ENCODE measurements around the gene SAXO2. TPM values are rescaled to one million over a fixed set of nuclear protein-coding genes. Genes with fewer than 3 reads are reported as not detected.
"Not testable (repeated sequence)": the region's sequence is repeated elsewhere in the genome, so short reads cannot be mapped to it uniquely, and the experiment has no call there.

Gene SAXO2
- total and polyA plus RNA-seq, 2 of the 8 experiments (the other 6 are each of a cell fraction or from before 2014, with no cell fraction given), result 3.1 TPM

DNA sequence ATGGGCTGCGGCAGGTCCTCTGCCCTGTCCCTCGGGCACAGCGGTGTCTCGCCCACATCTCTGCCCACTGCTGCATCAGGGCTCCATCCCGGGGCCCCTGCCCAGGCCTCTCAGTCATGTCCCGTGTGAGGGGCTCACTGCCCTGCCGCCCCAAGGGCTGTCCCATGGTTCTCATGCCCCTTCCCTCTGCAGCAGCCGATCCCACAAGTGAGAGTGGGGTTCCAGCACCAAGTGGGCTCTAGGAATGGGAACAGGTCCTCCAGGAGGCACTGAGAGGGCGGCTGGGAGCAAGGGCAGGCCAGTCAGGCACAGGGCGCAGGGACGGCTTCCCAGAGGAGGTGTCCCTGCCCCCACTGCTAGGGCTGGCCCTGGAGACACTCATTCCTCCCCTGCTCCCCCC, 68.3 kb downstream of the SAXO2 start:
- H2BK20ac ChIP-seq (ENCODE audit: low read length); H2BK15ac ChIP-seq (ENCODE audit: low read length); H2AFZ ChIP-seq (ENCODE audit: low read length); H4K8ac ChIP-seq (ENCODE audit: extremely low read depth, insufficient read depth, low read length); H4K5ac ChIP-seq (ENCODE audit: insufficient read length, low read depth, low read length); FAIRE-seq; H4K91ac ChIP-seq (replicated peaks; ENCODE audit: insufficient read length, low read length); H4K20me1 ChIP-seq (replicated peaks in 1 of 2; ENCODE audit: control insufficient read depth in 1 of 2, insufficient read depth in 2 of 2, low read length in 2 of 2); H2BK120ac ChIP-seq (replicated peaks; ENCODE audit: low read depth, low read length); H3K14ac ChIP-seq (ENCODE audit: insufficient read length); H2BK5ac ChIP-seq (ENCODE audit: low read depth, low read length); H3K56ac ChIP-seq (replicated peaks; ENCODE audit: insufficient read length, low read depth, low read length); H3K23me2 ChIP-seq (ENCODE audit: low read depth, low read length); H3K27ac ChIP-seq (ENCODE audit: low read depth, low read length); H3K27me3 ChIP-seq (replicated peaks in 1 of 4; ENCODE audit: control insufficient read depth in 3 of 4, extremely low read depth in 1 of 4, insufficient read depth in 3 of 4, low read length in 3 of 4); POLR2A ChIA-PET (ENCODE audit: partially characterized antibody); H3K23ac ChIP-seq (ENCODE audit: insufficient read length); H3K18ac ChIP-seq (ENCODE audit: extremely low read depth, low read length); H3K9me3 ChIP-seq (ENCODE audit: insufficient read depth in 2 of 2, low read depth in 1 of 2, low read length in 1 of 2); H3K4ac ChIP-seq (replicated peaks; ENCODE audit: insufficient read length, low read depth, low read length); H3K9ac ChIP-seq (replicated peaks in 1 of 4; ENCODE audit: extremely low read depth in 1 of 4, low read depth in 3 of 4, low read length in 3 of 4); H3K79me1 ChIP-seq (ENCODE audit: low read depth, low read length); H3K36me3 ChIP-seq (ENCODE audit: control insufficient read depth in 2 of 4, insufficient read depth in 4 of 4, low read length in 3 of 4); CTCF ChIA-PET (ENCODE audit: partially characterized antibody); H2AK5ac ChIP-seq (ENCODE audit: low read depth, low read length); H3K4me3 ChIP-seq (ENCODE audit: extremely low read depth in 1 of 4, insufficient read depth in 2 of 4, low read depth in 3 of 4, low read length in 4 of 4); H3K4me1 ChIP-seq (replicated peaks in 1 of 4; ENCODE audit: control insufficient read depth in 3 of 4, insufficient read depth in 4 of 4, low read length in 3 of 4); H3K79me2 ChIP-seq (ENCODE audit: control insufficient read depth in 1 of 2, insufficient read depth in 2 of 2, low read length in 2 of 2); H3K4me2 ChIP-seq (ENCODE audit: insufficient read depth in 1 of 2, low read depth in 2 of 2, low read length in 2 of 2); H2BK12ac ChIP-seq (ENCODE audit: low read depth, low read length): not testable (repeated sequence)
- peak in 1 of 2 experiments; percentile 40 for DNase-seq (ENCODE audit: low read depth in 1 of 2, low spot score in 2 of 2)
- 86% methylated on average over 2 of the region's 11 CpGs; no CpG with 5 or more reads in 1 of the 2 experiments for WGBS, 2 experiments (ENCODE audit: extremely low coverage in 1 of 2, insufficient coverage in 1 of 2, insufficient read length in 1 of 2, insufficient replicate concordance in 2 of 2, low coverage in 1 of 2, low lambda C conversion rate in 2 of 2, missing lambda C conversion rate in 1 of 2)

DNA sequence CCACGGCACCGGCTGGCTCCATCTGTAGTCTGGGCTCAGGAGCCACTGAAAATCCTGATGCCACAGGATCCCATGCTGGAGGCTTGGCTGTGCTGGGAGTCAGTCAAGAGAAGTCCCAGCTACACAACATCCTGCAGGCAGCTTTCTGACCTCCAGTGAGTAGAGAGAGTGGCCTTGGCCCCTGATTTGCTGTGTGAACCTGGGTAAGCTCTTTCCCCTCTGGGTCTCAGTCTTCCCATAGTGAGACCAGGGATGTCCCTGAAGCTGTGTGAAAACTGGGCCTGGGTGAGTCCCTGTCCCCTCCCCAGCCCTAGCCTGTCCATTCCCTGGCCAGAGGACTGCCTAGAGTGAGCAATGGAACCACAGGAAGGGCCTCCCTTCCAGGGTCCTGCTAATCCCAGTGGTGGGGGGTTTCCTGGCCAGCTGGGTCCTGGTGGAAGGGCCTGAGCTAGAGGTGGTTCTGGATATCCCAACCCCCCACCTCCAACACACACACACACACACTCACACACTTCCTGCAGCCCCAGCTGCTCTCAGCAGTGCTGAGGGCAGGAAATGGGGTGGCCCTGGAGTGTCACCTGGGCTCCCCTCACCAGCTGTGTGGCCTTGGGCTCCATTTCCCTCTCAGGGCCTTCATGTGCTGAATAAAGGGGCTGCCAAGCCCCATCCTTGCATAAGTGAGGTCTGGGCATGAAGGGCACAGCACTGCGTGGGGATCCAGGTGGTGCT, 69.1 kb downstream of the SAXO2 start:
- H4K5ac ChIP-seq (ENCODE audit: insufficient read length, low read depth, low read length); H3K4me3 ChIP-seq (ENCODE audit: extremely low read depth in 1 of 4, insufficient read depth in 2 of 4, low read depth in 3 of 4, low read length in 4 of 4); H2BK120ac ChIP-seq (replicated peaks; ENCODE audit: low read depth, low read length); H3K27ac ChIP-seq (ENCODE audit: low read depth, low read length); H3K4me2 ChIP-seq (ENCODE audit: insufficient read depth in 1 of 2, low read depth in 2 of 2, low read length in 2 of 2); H3K14ac ChIP-seq (ENCODE audit: insufficient read length); H3K79me2 ChIP-seq (ENCODE audit: control insufficient read depth in 1 of 2, insufficient read depth in 2 of 2, low read length in 2 of 2); CTCF ChIA-PET (ENCODE audit: partially characterized antibody); H4K20me1 ChIP-seq (replicated peaks in 1 of 2; ENCODE audit: control insufficient read depth in 1 of 2, insufficient read depth in 2 of 2, low read length in 2 of 2); H2BK12ac ChIP-seq (ENCODE audit: low read depth, low read length); H2BK15ac ChIP-seq (ENCODE audit: low read length); H4K8ac ChIP-seq (ENCODE audit: extremely low read depth, insufficient read depth, low read length); H2BK20ac ChIP-seq (ENCODE audit: low read length); H2AFZ ChIP-seq (ENCODE audit: low read length); H3K18ac ChIP-seq (ENCODE audit: extremely low read depth, low read length); POLR2A ChIA-PET (ENCODE audit: partially characterized antibody); H3K27me3 ChIP-seq (replicated peaks in 1 of 4; ENCODE audit: control insufficient read depth in 3 of 4, extremely low read depth in 1 of 4, insufficient read depth in 3 of 4, low read length in 3 of 4); H3K56ac ChIP-seq (replicated peaks; ENCODE audit: insufficient read length, low read depth, low read length); H3K4me1 ChIP-seq (replicated peaks in 1 of 4; ENCODE audit: control insufficient read depth in 3 of 4, insufficient read depth in 4 of 4, low read length in 3 of 4); H3K4ac ChIP-seq (replicated peaks; ENCODE audit: insufficient read length, low read depth, low read length); H3K9ac ChIP-seq (replicated peaks in 1 of 4; ENCODE audit: extremely low read depth in 1 of 4, low read depth in 3 of 4, low read length in 3 of 4); H3K23ac ChIP-seq (ENCODE audit: insufficient read length); H2AK5ac ChIP-seq (ENCODE audit: low read depth, low read length); H4K91ac ChIP-seq (replicated peaks; ENCODE audit: insufficient read length, low read length); FAIRE-seq; H2BK5ac ChIP-seq (ENCODE audit: low read depth, low read length); H3K23me2 ChIP-seq (ENCODE audit: low read depth, low read length); H3K79me1 ChIP-seq (ENCODE audit: low read depth, low read length); H3K9me3 ChIP-seq (ENCODE audit: insufficient read depth in 2 of 2, low read depth in 1 of 2, low read length in 1 of 2); H3K36me3 ChIP-seq (ENCODE audit: control insufficient read depth in 2 of 4, insufficient read depth in 4 of 4, low read length in 3 of 4): not testable (repeated sequence)
- no CpG with 5 or more reads among the region's 3 CpGs for WGBS, 2 experiments (ENCODE audit: extremely low coverage in 1 of 2, insufficient coverage in 1 of 2, insufficient read length in 1 of 2, insufficient replicate concordance in 2 of 2, low coverage in 1 of 2, low lambda C conversion rate in 2 of 2, missing lambda C conversion rate in 1 of 2)
- DNase-seq (ENCODE audit: low read depth in 1 of 2, low spot score in 2 of 2), result peak in 1 of 2 experiments; percentile 39
